Thymus (tissue), 11 donors: ENCODE measurements around the gene SLC2A4. TPM values are rescaled to one million over a fixed set of nuclear protein-coding genes. Genes with fewer than 3 reads are reported as not detected.

ENCODE experiments used
- DNase-seq, 9 donors: peaks; one replicate each; pipeline ENCODE4 v3.0.0-alpha.2; 2013; ENCODE audit warnings: low spot score in 9 of 9, low read depth in 6 of 9, missing footprints in 1 of 9
- H3K27ac ChIP-seq, 2 donors: one replicate each; pipeline ENCODE4 v1.5.1; 2013; ENCODE audit warnings: control low read depth in 1 of 2, low read depth in 1 of 2, low read length in 1 of 2, mild to moderate bottlenecking in 1 of 2, moderate library complexity in 1 of 2
- H3K27me3 ChIP-seq, 2 donors: one replicate each; pipeline ENCODE4 v1.5.1; 2013; ENCODE audit warnings: low read length in 1 of 2; ENCODE audit not compliant: control insufficient read depth in 2 of 2, insufficient read depth in 1 of 2
- H3K36me3 ChIP-seq, 2 donors: one replicate each; pipeline ENCODE4 v1.5.1; 2013; ENCODE audit warnings: low read length in 1 of 2, mild to moderate bottlenecking in 1 of 2, moderate library complexity in 1 of 2; ENCODE audit not compliant: control insufficient read depth in 2 of 2, insufficient read depth in 2 of 2
- H3K4me1 ChIP-seq, 2 donors: one replicate each; pipeline ENCODE4 v1.5.1; 2013; ENCODE audit warnings: low read length in 2 of 2; ENCODE audit not compliant: control insufficient read depth in 2 of 2, insufficient read depth in 2 of 2
- H3K4me3 ChIP-seq, 2 donors: one replicate each; pipeline ENCODE4 v1.5.1; 2013; ENCODE audit warnings: low read length in 2 of 2, control low read depth in 1 of 2, mild to moderate bottlenecking in 1 of 2
- H3K9me3 ChIP-seq, 2 donors: one replicate each; pipeline ENCODE4 v1.5.1; 2013; ENCODE audit warnings: low read length in 1 of 2, mild to moderate bottlenecking in 1 of 2; ENCODE audit not compliant: control insufficient read depth in 2 of 2, insufficient read depth in 1 of 2
- WGBS: extraction: QIAGEN DNeasy Blood & Tissue Kit; methylation state at CpG from one replicate; pipeline ENCODE4 v1.1.7; 2013; 5-methylcytosine and 5-hydroxymethylcytosine counted together
- polyA plus RNA-seq: library from polyadenylated mRNA; stranded (reverse); fragments of 200-250 nt; gene quantifications from one replicate; pipeline ENCODE4 v1.2.3, GENCODE V29; 2013
- total RNA-seq: library from RNA; stranded (reverse); fragments of 120-200 nt; gene quantifications from one replicate; pipeline ENCODE4 v1.2.4, GENCODE V29; 2013
- donor health status: healthy.

The SLC2A4 gene
- total and polyA plus RNA-seq, 2 donors = 0.19 to 1.2 TPM

GRCh38 chr17:7292194-7292593, 10.7 kb downstream of the SLC2A4 start:
- Histone ChIP-seq H3K4me1 (peaks cover 24 to 38% of the 10 kb centered on the region in 2 donors), H3K27me3 (peaks cover 29 to 90% of the 10 kb centered on the region in 2 donors), H3K27ac (no peak overlapping the region), H3K36me3 (no peaks in the 10 kb centered on the region), H3K4me3 (no peak overlapping the region), H3K9me3 (no peaks in the 10 kb centered on the region)
- no peak for DNase-seq
- WGBS = 95% methylated on average over 2 of the region's 2 CpGs

- DNase-seq = no peak
- peaks cover 29 to 87% of the 10 kb centered on the region in 2 donors for H3K27me3 ChIP-seq
- peaks cover 24 to 38% of the 10 kb centered on the region in 2 donors for H3K4me1 ChIP-seq
- no peaks in the 10 kb centered on the region for H3K36me3 ChIP-seq
- no peak overlapping the region for H3K4me3 ChIP-seq
- H3K9me3 ChIP-seq = no peaks in the 10 kb centered on the region
- no peak overlapping the region for H3K27ac ChIP-seq
- WGBS = 46% methylated on average over 6 of the region's 6 CpGs
These were observed 11.2 kb downstream of the SLC2A4 start for GRCh38 chr17:7292729-7293128.

- H3K27ac ChIP-seq = no peak overlapping the region
- peaks cover 24 to 38% of the 10 kb centered on the region in 2 donors for H3K4me1 ChIP-seq
- H3K4me3 ChIP-seq = no peak overlapping the region
- no peaks in the 10 kb centered on the region for H3K9me3 ChIP-seq
- peaks cover 29 to 85% of the 10 kb centered on the region in 2 donors for H3K27me3 ChIP-seq
- no peaks in the 10 kb centered on the region for H3K36me3 ChIP-seq
- 94% methylated on average over 11 of the region's 11 CpGs for WGBS
- DNase-seq = no peak
These were observed 11.6 kb downstream of the SLC2A4 start for GRCh38 chr17:7293159-7293558.

- no peak overlapping the region for H3K27ac ChIP-seq
- 5% methylated on average over 75 of the region's 75 CpGs for WGBS
- peaks cover 29 to 86% of the 10 kb centered on the region in 2 donors for H3K27me3 ChIP-seq
- no peaks in the 10 kb centered on the region for H3K9me3 ChIP-seq
- no peaks in the 10 kb centered on the region for H3K36me3 ChIP-seq
- DNase-seq = no peak
- H3K4me3 ChIP-seq = peak overlapping the region in 1 of 2 donors; percentile 38
- peaks cover 24 to 38% of the 10 kb centered on the region in 2 donors for H3K4me1 ChIP-seq
These were observed 12.5 kb downstream of the SLC2A4 start for GRCh38 chr17:7293816-7294613.

- peaks cover 29 to 80% of the 10 kb centered on the region in 2 donors for H3K27me3 ChIP-seq
- peaks cover 24 to 38% of the 10 kb centered on the region in 2 donors for H3K4me1 ChIP-seq
These were observed 13.2 kb downstream of the SLC2A4 start, which contains the start of gene YBX2 for GRCh38 chr17:7294614-7295153. Gene YBX2, minus strand, starts transcription at chr17:7294639. Its CDS starts 139 bp downstream, at chr17:7294500.

GRCh38 chr17:7295230-7296180, 14.0 kb downstream of the SLC2A4 start:
- peaks cover 29 to 71% of the 10 kb centered on the region in 2 donors for H3K27me3 ChIP-seq
- H3K27ac ChIP-seq = no peak overlapping the region
- peak overlapping the region in 1 of 2 donors; percentile 38 for H3K4me3 ChIP-seq
- DNase-seq = no peak
- peaks cover 24 to 38% of the 10 kb centered on the region in 2 donors for H3K4me1 ChIP-seq
- H3K36me3 ChIP-seq = no peaks in the 10 kb centered on the region
- H3K9me3 ChIP-seq = no peaks in the 10 kb centered on the region
- WGBS = 52% methylated on average over 42 of the region's 42 CpGs

More at GRCh38 chr17:7294614-7295153, 13.2 kb downstream of the SLC2A4 start, which contains the start of gene YBX2:
- Histone ChIP-seq H3K9me3 (no peaks in the 10 kb centered on the region), H3K27ac (no peak within 1 kb of the TSS), H3K36me3 (no peaks in the 10 kb centered on the region), H3K4me3 (peak within 1 kb of the TSS in 1 of 2 donors; percentile 38)
- WGBS = under 1% methylated on average over 57 of the region's 57 CpGs
- peak in 4 of 9 donors; percentile 52 to 69 (median 67) for DNase-seq

GRCh38 chr17:7296189-7296861, 14.8 kb downstream of the SLC2A4 start:
- peaks cover 26 to 63% of the 10 kb centered on the region in 2 donors for H3K27me3 ChIP-seq
- DNase-seq = peak in 3 of 9 donors; percentile 56 to 71 (median 63)

GRCh38 chr17:7304179-7304578, 22.7 kb downstream of the SLC2A4 start:
- no peaks in the 10 kb centered on the region for H3K27me3 ChIP-seq
- 98% methylated on average over 7 of the region's 7 CpGs for WGBS
- no peaks in the 10 kb centered on the region for H3K9me3 ChIP-seq
- H3K4me3 ChIP-seq = no peak overlapping the region
- H3K36me3 ChIP-seq = peaks cover 0 to under 1% of the 10 kb centered on the region in 2 donors
- no peak overlapping the region for H3K27ac ChIP-seq
- no peak for DNase-seq
- H3K4me1 ChIP-seq = peaks cover 11 to 13% of the 10 kb centered on the region in 2 donors

More at GRCh38 chr17:7296189-7296861, 14.8 kb downstream of the SLC2A4 start:
- H3K36me3 ChIP-seq = no peaks in the 10 kb centered on the region
- peak overlapping the region in 1 of 2 donors; percentile 5 for H3K4me3 ChIP-seq
- WGBS = 6% methylated on average over 51 of the region's 51 CpGs
- H3K9me3 ChIP-seq = no peaks in the 10 kb centered on the region
- no peak overlapping the region for H3K27ac ChIP-seq
- peaks cover 24 to 38% of the 10 kb centered on the region in 2 donors for H3K4me1 ChIP-seq
